ENCODE results near the gene ABCC1. TPM values are rescaled to one million over a fixed set of nuclear protein-coding genes. Genes with fewer than 3 reads are reported as not detected.

Gene ABCC1
- total RNA-seq, 1 donor from 2014 or later = 53.7 TPM

- Mint-ChIP-seq H3K36me3 (peaks cover 25% of the 10 kb centered on the region), H3K4me1 (ENCODE audit: unreplicated experiment) (no peaks in the 10 kb centered on the region), H3K4me3 (no peak overlapping the region), H3K9me3 (no peaks in the 10 kb centered on the region), H3K27me3 (no peaks in the 10 kb centered on the region), H3K27ac (no peak overlapping the region)
- no peak for DNase-seq (ENCODE audit: extremely low spot score, unreplicated experiment)
- no peak for TF ChIP-seq CTCF (conservative IDR thresholded peaks at IDR 0.05)
These were observed 163.1 kb downstream of the ABCC1 start for GRCh38 chr16:16112450-16113053.

GRCh38 chr16:16113076-16113475 lies 163.7 kb downstream of the ABCC1 start:
- no peak for DNase-seq (ENCODE audit: extremely low spot score, unreplicated experiment)
- no peaks in the 10 kb centered on the region for H3K9me3 Mint-ChIP-seq
- TF ChIP-seq CTCF (conservative IDR thresholded peaks at IDR 0.05) = no peak
- H3K27ac Mint-ChIP-seq = no peak overlapping the region
- no peak overlapping the region for H3K4me3 Mint-ChIP-seq
- no peaks in the 10 kb centered on the region for H3K27me3 Mint-ChIP-seq
- H3K4me1 Mint-ChIP-seq (ENCODE audit: unreplicated experiment) = no peaks in the 10 kb centered on the region
- peaks cover 30% of the 10 kb centered on the region for H3K36me3 Mint-ChIP-seq

- Mint-ChIP-seq H3K4me1 (ENCODE audit: unreplicated experiment) (no peaks in the 10 kb centered on the region), H3K9me3 (no peaks in the 10 kb centered on the region), H3K27ac (no peak overlapping the region), H3K36me3 (peaks cover 39% of the 10 kb centered on the region), H3K4me3 (no peak overlapping the region), H3K27me3 (no peaks in the 10 kb centered on the region)
- DNase-seq (ENCODE audit: extremely low spot score, unreplicated experiment) = no peak
- TF ChIP-seq CTCF (conservative IDR thresholded peaks at IDR 0.05) = no peak
These were observed 167.4 kb downstream of the ABCC1 start for GRCh38 chr16:16116841-16117240.

- no peak overlapping the region for H3K4me3 Mint-ChIP-seq
- H3K9me3 Mint-ChIP-seq = no peaks in the 10 kb centered on the region
- H3K4me1 Mint-ChIP-seq (ENCODE audit: unreplicated experiment) = no peaks in the 10 kb centered on the region
- H3K27ac Mint-ChIP-seq = no peak overlapping the region
- TF ChIP-seq CTCF (conservative IDR thresholded peaks at IDR 0.05) = no peak
- DNase-seq (ENCODE audit: extremely low spot score, unreplicated experiment) = no peak
- no peaks in the 10 kb centered on the region for H3K27me3 Mint-ChIP-seq
- H3K36me3 Mint-ChIP-seq = peaks cover 45% of the 10 kb centered on the region
These were observed 168.9 kb downstream of the ABCC1 start for GRCh38 chr16:16118337-16118736.

GRCh38 chr16:16120044-16120381 lies 170.6 kb downstream of the ABCC1 start:
- peak overlapping the region; percentile 6 for H3K4me3 Mint-ChIP-seq
- H3K27me3 Mint-ChIP-seq = no peaks in the 10 kb centered on the region
- peaks cover 4% of the 10 kb centered on the region for H3K9me3 Mint-ChIP-seq
- peak overlapping the region; percentile 86 for H3K27ac Mint-ChIP-seq
- TF ChIP-seq CTCF (conservative IDR thresholded peaks at IDR 0.05) = no peak
- H3K36me3 Mint-ChIP-seq = peaks cover 54% of the 10 kb centered on the region
- DNase-seq (ENCODE audit: extremely low spot score, unreplicated experiment) = no peak
- no peaks in the 10 kb centered on the region for H3K4me1 Mint-ChIP-seq (ENCODE audit: unreplicated experiment)
